ENCODE measurements around the gene ZNF414. TPM values are rescaled to one million over a fixed set of nuclear protein-coding genes. Genes with fewer than 3 reads are reported as not detected.

ZNF414 gene
- total RNA-seq, 1 experiment from 2014 or later, result 26.7 TPM

DNA sequence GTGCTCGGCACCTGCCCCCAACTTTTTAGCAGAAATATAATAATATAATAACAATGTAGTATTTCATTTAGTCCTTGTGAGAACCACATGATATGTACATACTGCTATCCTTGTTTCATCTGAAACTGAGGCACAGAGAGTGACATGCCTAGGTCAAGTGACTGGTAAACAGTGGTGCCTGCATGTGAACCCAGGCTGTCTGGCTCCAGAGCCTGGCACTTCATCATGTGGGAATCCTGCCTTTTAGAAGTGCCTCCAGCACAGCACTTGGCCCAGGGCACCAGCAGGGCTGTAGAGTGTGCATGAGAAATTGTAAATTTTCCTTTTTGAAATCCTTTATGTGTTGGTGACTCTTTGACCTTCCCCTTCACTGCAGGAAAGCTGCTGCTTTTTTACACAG lies 39.0 kb downstream of the ZNF414 start:
- Histone ChIP-seq H3K9me3 (ENCODE audit: low read depth, low read length, poor library complexity, severe bottlenecking) (no peaks in the 10 kb centered on the region), H3K27ac (ENCODE audit: low read depth, low read length, poor library complexity, severe bottlenecking) (no peak overlapping the region), H3K4me3 (ENCODE audit: low read depth, low read length, poor library complexity, severe bottlenecking) (no peak overlapping the region), H3K4me1 (ENCODE audit: insufficient read depth, low read length, poor library complexity, severe bottlenecking) (no peaks in the 10 kb centered on the region), H3K27me3 (replicated peaks; ENCODE audit: insufficient read depth, low read depth, low read length, poor library complexity) (no peaks in the 10 kb centered on the region), H3K36me3 (ENCODE audit: insufficient read depth, low read length, poor library complexity, severe bottlenecking) (peaks cover 88% of the 10 kb centered on the region)
- POLR2A ChIA-PET (ENCODE audit: low non-redundant PET), result no interaction called here
- BruUV-seq (replicated peaks), result no TSS peak
- DNase-seq (ENCODE audit: low spot score), result no peak
- intact Hi-C loops (cut with micrococcal nuclease; ENCODE audit: unreplicated experiment), result no loop called here
- CTCF ChIA-PET, result no interaction called here
- no peak for TF ChIP-seq EZH2 (IDR thresholded peaks at IDR 0.05; ENCODE audit: borderline replicate concordance, low read depth, low read length, poor library complexity, severe bottlenecking)
- TF ChIP-seq, protein P1, sequence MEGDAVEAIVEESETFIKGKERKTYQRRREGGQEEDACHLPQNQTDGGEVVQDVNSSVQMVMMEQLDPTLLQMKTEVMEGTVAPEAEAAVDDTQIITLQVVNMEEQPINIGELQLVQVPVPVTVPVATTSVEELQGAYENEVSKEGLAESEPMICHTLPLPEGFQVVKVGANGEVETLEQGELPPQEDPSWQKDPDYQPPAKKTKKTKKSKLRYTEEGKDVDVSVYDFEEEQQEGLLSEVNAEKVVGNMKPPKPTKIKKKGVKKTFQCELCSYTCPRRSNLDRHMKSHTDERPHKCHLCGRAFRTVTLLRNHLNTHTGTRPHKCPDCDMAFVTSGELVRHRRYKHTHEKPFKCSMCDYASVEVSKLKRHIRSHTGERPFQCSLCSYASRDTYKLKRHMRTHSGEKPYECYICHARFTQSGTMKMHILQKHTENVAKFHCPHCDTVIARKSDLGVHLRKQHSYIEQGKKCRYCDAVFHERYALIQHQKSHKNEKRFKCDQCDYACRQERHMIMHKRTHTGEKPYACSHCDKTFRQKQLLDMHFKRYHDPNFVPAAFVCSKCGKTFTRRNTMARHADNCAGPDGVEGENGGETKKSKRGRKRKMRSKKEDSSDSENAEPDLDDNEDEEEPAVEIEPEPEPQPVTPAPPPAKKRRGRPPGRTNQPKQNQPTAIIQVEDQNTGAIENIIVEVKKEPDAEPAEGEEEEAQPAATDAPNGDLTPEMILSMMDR (conservative IDR thresholded peaks at IDR 0.05; ENCODE audit: low read depth, low read length), result no peak

GRCh38 chr19:8473648-8474476 lies 40.1 kb downstream of the ZNF414 start:
- CTCF ChIA-PET, result no interaction called here
- H3K27ac ChIP-seq (ENCODE audit: low read depth, low read length, poor library complexity, severe bottlenecking), result no peak overlapping the region
- no peak for DNase-seq (ENCODE audit: low spot score)

DNA sequence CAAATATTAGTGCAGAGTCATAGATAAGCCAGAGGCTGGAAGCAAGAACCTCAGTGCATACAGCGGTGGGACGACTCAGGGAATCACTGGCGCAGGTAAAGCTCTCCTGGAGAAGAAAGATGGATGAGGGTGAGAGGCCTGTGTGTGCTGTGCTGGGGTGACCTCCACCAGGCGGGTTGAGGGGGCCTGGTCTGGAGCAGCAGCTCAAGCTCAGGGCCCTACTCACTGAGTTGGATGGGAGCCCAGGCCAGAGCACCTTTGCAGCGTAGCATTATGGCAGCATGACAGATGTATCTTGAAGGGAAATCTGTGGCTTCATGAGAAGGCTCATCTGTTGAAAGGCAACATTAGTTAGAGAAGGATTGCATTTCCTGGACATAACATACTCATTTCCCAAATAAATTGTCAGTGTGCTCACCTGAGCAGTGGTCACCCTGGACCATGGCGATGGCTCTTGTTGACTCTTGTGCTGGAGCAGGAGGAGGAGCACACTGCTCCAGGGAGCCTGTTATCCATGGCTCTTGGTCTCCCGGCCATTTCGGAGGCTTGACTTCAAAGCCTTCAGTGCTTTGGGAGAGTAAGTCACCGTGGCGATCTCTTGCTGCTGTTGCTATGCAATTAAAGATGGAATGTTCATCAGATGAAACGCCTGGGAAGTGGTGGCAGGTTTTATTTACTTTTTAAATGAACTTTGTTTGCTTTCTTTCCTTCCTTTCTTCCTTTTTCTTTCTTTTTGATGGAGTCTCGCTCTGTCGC lies 44.2 kb downstream of the ZNF414 start:
- H3K36me3 ChIP-seq (ENCODE audit: insufficient read depth, low read length, poor library complexity, severe bottlenecking), result peaks cover 98% of the 10 kb centered on the region
- H3K4me1 ChIP-seq (ENCODE audit: insufficient read depth, low read length, poor library complexity, severe bottlenecking), result no peaks in the 10 kb centered on the region
- no peak overlapping the region for H3K4me3 ChIP-seq (ENCODE audit: low read depth, low read length, poor library complexity, severe bottlenecking)
- BruUV-seq (replicated peaks), result no TSS peak
- TF ChIP-seq, protein P1 (conservative IDR thresholded peaks at IDR 0.05; ENCODE audit: low read depth, low read length), result no peak
- TF ChIP-seq EZH2 (IDR thresholded peaks at IDR 0.05; ENCODE audit: borderline replicate concordance, low read depth, low read length, poor library complexity, severe bottlenecking), result no peak
- no peak for DNase-seq (ENCODE audit: low spot score)
- intact Hi-C loops (cut with micrococcal nuclease; ENCODE audit: unreplicated experiment), result no loop called here
- H3K9me3 ChIP-seq (ENCODE audit: low read depth, low read length, poor library complexity, severe bottlenecking), result no peaks in the 10 kb centered on the region
- H3K27me3 ChIP-seq (replicated peaks; ENCODE audit: insufficient read depth, low read depth, low read length, poor library complexity), result no peaks in the 10 kb centered on the region
- no peak overlapping the region for H3K27ac ChIP-seq (ENCODE audit: low read depth, low read length, poor library complexity, severe bottlenecking)
- CTCF ChIA-PET, result no interaction called here
- POLR2A ChIA-PET (ENCODE audit: low non-redundant PET), result no interaction called here

More at GRCh38 chr19:8473648-8474476, 40.1 kb downstream of the ZNF414 start:
- intact Hi-C loops (cut with micrococcal nuclease; ENCODE audit: unreplicated experiment), result no loop called here
- Histone ChIP-seq H3K4me1 (ENCODE audit: insufficient read depth, low read length, poor library complexity, severe bottlenecking) (no peaks in the 10 kb centered on the region), H3K9me3 (ENCODE audit: low read depth, low read length, poor library complexity, severe bottlenecking) (no peaks in the 10 kb centered on the region), H3K4me3 (ENCODE audit: low read depth, low read length, poor library complexity, severe bottlenecking) (no peak overlapping the region), H3K36me3 (ENCODE audit: insufficient read depth, low read length, poor library complexity, severe bottlenecking) (peaks cover 93% of the 10 kb centered on the region), H3K27me3 (replicated peaks; ENCODE audit: insufficient read depth, low read depth, low read length, poor library complexity) (no peaks in the 10 kb centered on the region)
- TF ChIP-seq, protein P1 (conservative IDR thresholded peaks at IDR 0.05; ENCODE audit: low read depth, low read length), result no peak
- TF ChIP-seq EZH2 (IDR thresholded peaks at IDR 0.05; ENCODE audit: borderline replicate concordance, low read depth, low read length, poor library complexity, severe bottlenecking), result no peak
- BruUV-seq (replicated peaks), result no TSS peak
- POLR2A ChIA-PET (ENCODE audit: low non-redundant PET), result no interaction called here
